Sigmoid colon (tissue), 7 donors: ENCODE measurements around the gene SMARCC2. TPM values are rescaled to one million over a fixed set of nuclear protein-coding genes. Genes with fewer than 3 reads are reported as not detected.
"Not testable (repeated sequence)": the region's sequence is repeated elsewhere in the genome, so short reads cannot be mapped to it uniquely, and the experiment has no call there.

Source experiments
- DNase-seq: peaks from one replicate; pipeline ENCODE4 v3.0.0-alpha.2; 2019
- H3K27ac ChIP-seq, 4 donors: fragments of 200-600 bp; sonication (generic); one replicate each; pipeline ENCODE4 v1.5.1; 2016 to 2019; ENCODE audit warnings: mild to moderate bottlenecking in 1 of 4
- H3K27me3 ChIP-seq, 3 donors: fragments of 200-600 bp; sonication (generic); one replicate each; pipeline ENCODE4 v1.5.1; 2019; ENCODE audit warnings: mild to moderate bottlenecking in 1 of 3
- H3K36me3 ChIP-seq, 4 donors: fragments of 200-600 bp; sonication (generic); one replicate each; pipeline ENCODE4 v1.5.1; 2016 to 2019
- H3K4me1 ChIP-seq, 4 donors: fragments of 200-600 bp; sonication (generic); one replicate each; pipeline ENCODE4 v1.5.1; 2017 to 2019
- H3K4me3 ChIP-seq, 4 donors: fragments of 200-600 bp; sonication (generic); one replicate each; pipeline ENCODE4 v1.5.1; 2017 to 2019; ENCODE audit warnings: mild to moderate bottlenecking in 2 of 4, moderate library complexity in 1 of 4
- H3K9me3 ChIP-seq, 4 donors: fragments of 200-600 bp in 3 of 4; sonication (generic) in 3 of 4; one replicate each; pipeline versions ENCODE4 v1.5.1 to v1.6.1; 2013 to 2019
- CTCF ChIP-seq, 4 experiments: fragments of 450-650 bp in 3 of 4; fragments of 200-600 bp in 1 of 4; IDR thresholded peaks; one replicate each; pipeline ENCODE4 v1.5.1; 2016 to 2019; ENCODE audit warnings: antibody characterized with exemption in 4 of 4, mild to moderate bottlenecking in 3 of 4, moderate library complexity in 2 of 4
- EP300 ChIP-seq, 4 donors: sonication (generic); formaldehyde crosslinking; IDR thresholded peaks; one replicate each; pipeline ENCODE4 v1.6.1; 2017; ENCODE audit warnings: antibody characterized with exemption in 4 of 4
- POLR2A ChIP-seq, 2 donors: fragments of 450-650 bp; IDR thresholded peaks; one replicate each; pipeline ENCODE4 v1.6.1; 2016; ENCODE audit warnings: antibody characterized with exemption in 2 of 2, mild to moderate bottlenecking in 2 of 2, moderate library complexity in 2 of 2
- POLR2AphosphoS5 ChIP-seq, 4 donors: sonication (generic); formaldehyde crosslinking; IDR thresholded peaks; one replicate each; pipeline ENCODE4 v1.6.1; 2017; ENCODE audit warnings: antibody characterized with exemption in 4 of 4
- WGBS, 2 donors: extraction: QIAGEN DNeasy Blood & Tissue Kit; methylation state at CpG; one replicate each; pipeline ENCODE4 v1.1.7; 2013; 5-methylcytosine and 5-hydroxymethylcytosine counted together
- intact Hi-C: fragments of 100-400 bp; cut with DNase I; formaldehyde crosslinking; loops from one replicate; pipeline ENCODE4 v1.15.1; 2023
- polyA plus RNA-seq, 3 donors: library from polyadenylated mRNA; stranded (reverse); fragments of 200-250 nt; gene quantifications; one replicate each; pipeline ENCODE4 v1.2.3, GENCODE V29; 2013
- total RNA-seq, 4 donors: library from RNA; depleted of rRNA; stranded (reverse); fragments of >200 nt; gene quantifications; one replicate each; pipeline ENCODE4 v1.1.0, GENCODE V29; 2016
- donor health status: healthy with polysubstance abuse.
- donor health status: Bipolar disorder and iron deficiency.
- donor health status: healthy.

SMARCC2 gene
- total and polyA plus RNA-seq, 7 donors: 18.0 to 135 (median 55.7) TPM

- intact Hi-C loops: no loop called here
- Histone ChIP-seq H3K9me3 (no peaks in the 10 kb centered on the region), H3K27ac (peak overlapping the region in 1 of 4 donors; percentile 36), H3K4me1 (peaks cover 0 to 5% (median 0%) of the 10 kb centered on the region in 4 donors), H3K4me3 (no peak overlapping the region), H3K36me3 (peaks cover 9 to 29% (median 21%) of the 10 kb centered on the region in 4 donors), H3K27me3 (no peaks in the 10 kb centered on the region)
- WGBS, 2 donors: 9 to 49% methylated on average over 1 of the region's 1 CpG
- TF ChIP-seq POLR2A (IDR thresholded peaks at IDR 0.05) (no peak), CTCF (IDR thresholded peaks at IDR 0.05) (no peak), POLR2AphosphoS5 (IDR thresholded peaks at IDR 0.05) (peak in 1 of 4 donors; percentile 4), EP300 (IDR thresholded peaks at IDR 0.05) (no peak)
- no peak for DNase-seq
Observed at GRCh38 chr12:56202366-56202765, 13.1 kb upstream of the SMARCC2 start.

GRCh38 chr12:56198836-56199235 lies 9.6 kb upstream of the SMARCC2 start:
- Histone ChIP-seq H3K36me3 (no peaks in the 10 kb centered on the region), H3K27ac (no peak overlapping the region), H3K4me1 (peaks cover 0 to 5% (median 2%) of the 10 kb centered on the region in 4 donors), H3K4me3 (no peak overlapping the region), H3K27me3 (no peaks in the 10 kb centered on the region), H3K9me3 (no peaks in the 10 kb centered on the region)
- TF ChIP-seq EP300 (IDR thresholded peaks at IDR 0.05) (no peak), POLR2A (IDR thresholded peaks at IDR 0.05) (no peak), POLR2AphosphoS5 (IDR thresholded peaks at IDR 0.05) (no peak), CTCF (IDR thresholded peaks at IDR 0.05) (no peak)
- 91 to 92% methylated on average over 1 of the region's 1 CpG for WGBS, 2 donors
- intact Hi-C loops: no loop called here
- DNase-seq: no peak

GRCh38 chr12:56197921-56198635 lies 8.8 kb upstream of the SMARCC2 start:
- TF ChIP-seq EP300 (IDR thresholded peaks at IDR 0.05) (no peak), CTCF (IDR thresholded peaks at IDR 0.05) (no peak), POLR2A (IDR thresholded peaks at IDR 0.05) (no peak), POLR2AphosphoS5 (IDR thresholded peaks at IDR 0.05) (no peak)
- no peak for DNase-seq
- 83 to 86% methylated on average over 9 of the region's 9 CpGs for WGBS, 2 donors
- no peaks in the 10 kb centered on the region for H3K27me3 ChIP-seq
- no peaks in the 10 kb centered on the region for H3K9me3 ChIP-seq
- H3K27ac ChIP-seq: no peak overlapping the region
- H3K4me1 ChIP-seq: peaks cover 0 to 9% (median 2%) of the 10 kb centered on the region in 4 donors
- intact Hi-C loops: no loop called here
- no peaks in the 10 kb centered on the region for H3K36me3 ChIP-seq
- H3K4me3 ChIP-seq: no peak overlapping the region

- H3K36me3 ChIP-seq, H3K4me3 ChIP-seq, DNase-seq, H3K4me1 ChIP-seq, H3K27me3 ChIP-seq, H3K9me3 ChIP-seq, intact Hi-C loops: not testable (repeated sequence)
- WGBS, 2 donors: 81 to 82% methylated on average over 11 of the region's 11 CpGs
- peak in 1 of 4 donors; percentile 13 for TF ChIP-seq POLR2AphosphoS5 (IDR thresholded peaks at IDR 0.05)
- peak overlapping the region in 2 of 4 donors; percentile 3 to 42 for H3K27ac ChIP-seq
Observed at GRCh38 chr12:56196818-56197550, 7.7 kb upstream of the SMARCC2 start.

- Histone ChIP-seq H3K36me3 (no peaks in the 10 kb centered on the region), H3K27ac (no peak overlapping the region), H3K27me3 (no peaks in the 10 kb centered on the region), H3K4me3 (no peak overlapping the region), H3K4me1 (peaks cover 0 to 18% (median 13%) of the 10 kb centered on the region in 4 donors), H3K9me3 (no peaks in the 10 kb centered on the region)
- 49 to 50% methylated on average over 1 of the region's 1 CpG for WGBS, 2 donors
- peak; percentile 87 for DNase-seq
- peak in 1 of 4 donors; percentile 23 for TF ChIP-seq POLR2AphosphoS5 (IDR thresholded peaks at IDR 0.05)
- no peak for TF ChIP-seq EP300 (IDR thresholded peaks at IDR 0.05)
- TF ChIP-seq CTCF (IDR thresholded peaks at IDR 0.05): peak; percentile 80 to 85 (median 82)
- intact Hi-C loops: loop anchor here (1.0 to 5.0 kb wide), 3 partner anchors 31 to 274 kb away; partner anchors contain the start of genes ANKRD52, NABP2 and SPRYD4
Observed at GRCh38 chr12:56193025-56193578, 3.8 kb upstream of the SMARCC2 start.
